Astrocyte of the cerebellum (primary cell): ENCODE data around the gene SCN5A.
"Not testable (repeated sequence)": the region's sequence is repeated elsewhere in the genome, so short reads cannot be mapped to it uniquely, and the experiment has no call there.

ENCODE experiments used
- DNase-seq: peaks from one replicate; pipeline ENCODE4 v3.0.0-alpha.2; 2011; ENCODE audit warnings: low read depth
- H3K4me3 ChIP-seq: 2 replicates; pipeline ENCODE4 v1.5.1; 2011; ENCODE audit warnings: mild to moderate bottlenecking, low read depth, low read length, moderate library complexity
- in situ Hi-C: cut with HindIII; loops from 2 replicates; pipeline ENCODE4 v1.10.0; 2017; ENCODE audit warnings: low sequenced_read_pairs
- TF ChIP-seq, protein P1 (sequence below): IDR thresholded peaks from 2 replicates; pipeline ENCODE4 v1.5.1; 2012; ENCODE audit warnings: low read length, low read depth, moderate library complexity, mild to moderate bottlenecking; ENCODE audit errors: missing control alignments

Gene SCN5A

DNA sequence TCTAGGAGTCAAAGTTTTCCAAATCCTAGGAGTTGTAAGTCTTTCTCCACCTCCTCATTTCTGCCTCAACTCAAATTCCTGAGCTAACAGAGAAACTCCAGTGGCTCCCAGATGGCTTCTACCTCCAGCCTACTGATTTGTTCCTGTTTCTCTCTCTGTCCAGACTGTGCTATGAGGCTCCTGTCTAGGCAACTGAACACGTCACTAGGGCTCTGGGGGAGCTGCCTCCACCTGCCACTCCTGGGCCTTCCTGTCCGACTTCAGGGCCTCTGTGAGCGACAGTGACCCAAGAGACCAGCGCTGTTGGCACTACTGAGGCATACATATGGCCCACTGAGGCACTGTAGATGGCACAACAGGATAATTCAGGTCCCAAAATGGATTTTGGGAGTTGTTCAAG, 82.0 kb downstream of the SCN5A start:
- in situ Hi-C loops = no loop called here
- TF ChIP-seq, protein P1, sequence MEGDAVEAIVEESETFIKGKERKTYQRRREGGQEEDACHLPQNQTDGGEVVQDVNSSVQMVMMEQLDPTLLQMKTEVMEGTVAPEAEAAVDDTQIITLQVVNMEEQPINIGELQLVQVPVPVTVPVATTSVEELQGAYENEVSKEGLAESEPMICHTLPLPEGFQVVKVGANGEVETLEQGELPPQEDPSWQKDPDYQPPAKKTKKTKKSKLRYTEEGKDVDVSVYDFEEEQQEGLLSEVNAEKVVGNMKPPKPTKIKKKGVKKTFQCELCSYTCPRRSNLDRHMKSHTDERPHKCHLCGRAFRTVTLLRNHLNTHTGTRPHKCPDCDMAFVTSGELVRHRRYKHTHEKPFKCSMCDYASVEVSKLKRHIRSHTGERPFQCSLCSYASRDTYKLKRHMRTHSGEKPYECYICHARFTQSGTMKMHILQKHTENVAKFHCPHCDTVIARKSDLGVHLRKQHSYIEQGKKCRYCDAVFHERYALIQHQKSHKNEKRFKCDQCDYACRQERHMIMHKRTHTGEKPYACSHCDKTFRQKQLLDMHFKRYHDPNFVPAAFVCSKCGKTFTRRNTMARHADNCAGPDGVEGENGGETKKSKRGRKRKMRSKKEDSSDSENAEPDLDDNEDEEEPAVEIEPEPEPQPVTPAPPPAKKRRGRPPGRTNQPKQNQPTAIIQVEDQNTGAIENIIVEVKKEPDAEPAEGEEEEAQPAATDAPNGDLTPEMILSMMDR = no peak

DNA sequence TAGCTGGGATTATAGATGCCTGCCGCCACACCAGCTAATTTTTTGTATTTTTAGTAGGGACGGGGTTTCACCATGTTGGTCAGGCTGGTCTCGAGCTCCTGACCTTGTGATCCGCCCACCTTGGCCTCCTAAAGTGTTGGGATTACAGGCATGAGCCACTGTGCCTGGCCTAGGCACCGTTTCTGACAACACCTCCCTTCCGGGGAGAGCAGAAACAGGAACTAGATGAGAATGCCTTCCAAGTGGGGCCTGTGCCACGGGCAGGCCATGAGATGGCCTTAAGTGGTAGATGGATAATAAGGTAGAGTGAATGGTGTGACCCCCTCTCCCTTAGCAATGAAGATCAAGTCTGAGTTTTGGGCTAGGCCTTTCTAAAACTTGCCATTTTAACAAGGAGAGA, 82.7 kb downstream of the SCN5A start:
- DNase-seq, in situ Hi-C loops, H3K4me3 ChIP-seq: not testable (repeated sequence)

More for the DNA sequence above, 82.0 kb downstream of the SCN5A start:
- no peak overlapping the region for H3K4me3 ChIP-seq
- no peak for DNase-seq

DNA sequence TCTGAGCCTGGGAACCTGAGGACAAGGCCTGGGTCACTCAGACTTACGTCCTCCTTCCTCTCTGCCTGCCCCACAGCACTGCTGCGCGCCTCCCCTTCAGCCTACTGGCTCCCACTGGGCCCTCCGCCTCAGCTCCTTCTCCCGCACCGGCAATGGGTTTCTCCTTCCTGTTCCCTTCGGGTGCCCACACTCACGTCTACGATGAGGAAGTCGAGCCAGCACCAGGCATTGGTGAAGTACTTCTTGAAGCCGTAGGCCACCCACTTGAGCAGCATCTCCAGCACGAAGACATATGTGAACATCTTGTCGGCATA, 83.3 kb downstream of the SCN5A start:
- H3K4me3 ChIP-seq = no peak overlapping the region
- in situ Hi-C loops = no loop called here
- no peak for DNase-seq
- TF ChIP-seq, protein P1 = no peak

DNA sequence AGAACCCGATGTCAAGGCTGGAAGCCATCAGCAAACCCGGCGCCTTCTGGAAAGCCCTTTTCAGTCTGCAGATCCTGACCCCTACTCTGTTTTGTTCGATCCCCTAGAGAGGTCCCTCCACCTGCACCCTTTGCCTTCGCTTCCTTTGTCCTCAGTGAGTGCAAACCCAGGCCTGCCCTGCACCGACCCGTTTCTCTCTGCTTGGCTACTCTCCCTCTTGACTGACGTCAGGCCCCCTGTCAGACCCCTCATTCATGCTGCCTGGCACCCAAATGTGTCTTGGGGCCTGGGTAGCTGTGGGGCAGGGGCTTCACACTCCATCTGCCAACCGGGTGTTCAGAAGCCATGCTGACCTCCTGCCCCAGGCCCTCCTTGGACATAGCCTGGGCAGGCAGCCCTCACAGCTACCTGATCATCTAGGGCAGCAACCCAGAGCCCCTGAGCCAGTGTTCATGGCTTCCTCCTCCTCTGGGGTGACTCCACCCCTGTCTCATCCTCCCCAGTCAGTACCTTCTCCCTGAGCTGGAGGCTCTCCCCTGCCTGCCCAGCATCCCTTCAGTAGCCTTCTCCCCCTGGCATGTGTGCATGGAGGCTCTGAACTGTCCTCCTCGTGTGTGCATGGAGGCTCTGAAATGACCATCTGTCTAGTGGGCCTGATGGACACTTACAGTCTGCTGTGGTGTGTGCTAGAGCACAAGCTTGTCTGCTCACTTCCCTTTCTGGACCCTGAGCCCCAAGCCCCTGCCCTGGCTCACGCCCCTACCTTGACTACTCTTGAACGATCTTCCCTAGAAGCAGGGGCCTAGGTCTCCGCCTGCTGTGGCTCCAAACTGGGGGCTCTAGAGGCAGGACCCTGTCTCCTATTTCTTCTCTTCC, 83.9 kb downstream of the SCN5A start:
- no peak overlapping the region for H3K4me3 ChIP-seq
- no peak for DNase-seq
- in situ Hi-C loops = no loop called here
- TF ChIP-seq, protein P1 = no peak

DNA sequence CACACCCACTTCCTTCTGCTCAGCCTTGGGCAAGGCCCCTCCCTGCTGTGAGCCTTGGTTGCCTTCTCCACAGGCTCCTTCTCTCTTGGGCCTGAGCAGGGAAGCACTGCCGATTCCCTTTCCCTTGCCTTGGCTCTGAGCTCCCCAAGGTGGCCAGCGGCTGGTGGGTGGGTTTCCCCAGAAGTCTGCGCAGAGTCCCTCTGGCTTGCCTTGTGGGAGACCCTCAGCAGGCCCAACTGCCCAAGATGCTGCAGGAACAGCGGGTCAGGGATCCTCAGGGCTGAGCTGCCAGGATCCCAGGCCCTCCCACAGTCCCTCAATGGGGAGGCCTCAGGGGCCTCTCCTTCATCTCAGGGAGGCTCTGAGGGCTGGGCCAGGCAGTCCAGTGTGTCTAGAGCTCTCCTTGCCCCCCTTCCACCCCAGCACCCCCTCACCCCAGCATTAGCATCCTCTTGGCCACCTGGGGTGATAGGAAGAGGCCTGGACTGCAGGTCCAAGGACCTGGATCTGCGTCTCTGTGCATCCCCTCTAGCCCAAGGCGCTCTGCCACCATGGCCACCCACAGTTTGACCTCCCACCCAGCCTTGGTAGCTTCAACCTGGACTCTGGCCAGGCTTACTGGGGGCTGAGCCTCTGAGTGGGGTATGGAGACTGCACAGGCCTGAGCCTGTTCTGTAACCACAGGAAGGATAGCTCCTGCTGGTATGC, 84.7 kb downstream of the SCN5A start:
- TF ChIP-seq, protein P1 = no peak
- in situ Hi-C loops = no loop called here
- no peak overlapping the region for H3K4me3 ChIP-seq
- no peak for DNase-seq

DNA sequence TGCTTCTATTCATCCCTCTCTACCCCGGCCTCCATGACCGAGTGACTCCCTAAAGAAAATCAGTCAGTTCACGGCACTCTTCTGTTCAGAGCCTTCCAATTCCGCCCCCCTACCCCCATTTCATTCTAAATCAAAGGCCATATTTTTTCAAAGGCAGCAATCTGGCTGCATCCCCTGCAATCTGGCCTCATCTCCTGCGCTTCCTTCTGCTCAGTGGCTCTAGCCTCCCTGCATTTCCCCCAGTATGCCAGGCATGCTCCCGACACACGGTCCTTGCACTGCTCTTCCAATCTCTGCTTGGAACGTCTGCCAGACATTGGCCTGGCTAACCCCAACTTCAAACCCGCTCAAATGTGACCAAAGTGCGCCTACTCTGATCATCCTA, 85.6 kb downstream of the SCN5A start:
- TF ChIP-seq, protein P1 = no peak
- no peak for DNase-seq
- in situ Hi-C loops = no loop called here
- H3K4me3 ChIP-seq = no peak overlapping the region
